GM13977 (cell line): ENCODE measurements around the gene XAB2.
A peak's percentile ranks its signal among the peaks of the same experiment; 100 is the strongest.
"Not testable (repeated sequence)": the region's sequence is repeated elsewhere in the genome, so short reads cannot be mapped to it uniquely, and the experiment has no call there.

Source experiments
- DNase-seq: peaks from one replicate; pipeline ENCODE4 v3.0.0; 2012; ENCODE audit warnings: low spot score
- in situ Hi-C: fragments of 300-500 bp; cut with MboI; formaldehyde crosslinking; loops from one replicate; pipeline ENCODE4 v1.12.0; 2022; ENCODE audit warnings: low sequenced_read_pairs, low pct_unique_long_range_greater_than_20kb, mixed read lengths, inconsistent platforms; ENCODE audit not compliant: unreplicated experiment
- TF ChIP-seq, protein P1 (sequence below): IDR thresholded peaks from 2 replicates; pipeline ENCODE4 v1.5.1; 2012; ENCODE audit warnings: mild to moderate bottlenecking, control low read depth; ENCODE audit not compliant: insufficient read depth; ENCODE audit errors: extremely low read depth, missing control alignments

XAB2 gene

DNA sequence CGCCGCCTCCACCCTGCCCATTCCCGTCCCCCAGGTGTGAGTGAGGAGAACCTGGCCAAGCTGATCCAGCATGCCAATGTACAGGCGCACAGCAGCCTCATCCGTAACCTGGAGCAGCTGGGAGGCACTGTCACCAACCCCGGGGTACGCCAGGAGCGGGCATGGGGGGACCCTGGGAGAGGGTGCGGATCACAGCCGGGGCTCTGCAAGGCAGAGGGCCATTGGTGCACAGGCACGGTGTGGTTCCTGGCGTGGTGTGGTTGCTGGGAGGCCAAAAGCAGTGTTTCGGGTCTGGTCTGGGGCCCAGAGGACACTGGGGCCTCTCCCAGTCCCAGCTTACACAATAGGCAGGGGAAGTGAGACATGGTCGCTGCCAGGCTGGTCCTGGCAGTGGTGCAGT lies 15.8 kb upstream of the XAB2 start:
- in situ Hi-C loops: no loop called here
- TF ChIP-seq, protein P1, sequence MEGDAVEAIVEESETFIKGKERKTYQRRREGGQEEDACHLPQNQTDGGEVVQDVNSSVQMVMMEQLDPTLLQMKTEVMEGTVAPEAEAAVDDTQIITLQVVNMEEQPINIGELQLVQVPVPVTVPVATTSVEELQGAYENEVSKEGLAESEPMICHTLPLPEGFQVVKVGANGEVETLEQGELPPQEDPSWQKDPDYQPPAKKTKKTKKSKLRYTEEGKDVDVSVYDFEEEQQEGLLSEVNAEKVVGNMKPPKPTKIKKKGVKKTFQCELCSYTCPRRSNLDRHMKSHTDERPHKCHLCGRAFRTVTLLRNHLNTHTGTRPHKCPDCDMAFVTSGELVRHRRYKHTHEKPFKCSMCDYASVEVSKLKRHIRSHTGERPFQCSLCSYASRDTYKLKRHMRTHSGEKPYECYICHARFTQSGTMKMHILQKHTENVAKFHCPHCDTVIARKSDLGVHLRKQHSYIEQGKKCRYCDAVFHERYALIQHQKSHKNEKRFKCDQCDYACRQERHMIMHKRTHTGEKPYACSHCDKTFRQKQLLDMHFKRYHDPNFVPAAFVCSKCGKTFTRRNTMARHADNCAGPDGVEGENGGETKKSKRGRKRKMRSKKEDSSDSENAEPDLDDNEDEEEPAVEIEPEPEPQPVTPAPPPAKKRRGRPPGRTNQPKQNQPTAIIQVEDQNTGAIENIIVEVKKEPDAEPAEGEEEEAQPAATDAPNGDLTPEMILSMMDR: no peak
- no peak for DNase-seq

- in situ Hi-C loops: no loop called here
- DNase-seq: no peak
- TF ChIP-seq, protein P1: no peak
These were observed 15.2 kb upstream of the XAB2 start for GRCh38 chr19:7644550-7644877.

DNA sequence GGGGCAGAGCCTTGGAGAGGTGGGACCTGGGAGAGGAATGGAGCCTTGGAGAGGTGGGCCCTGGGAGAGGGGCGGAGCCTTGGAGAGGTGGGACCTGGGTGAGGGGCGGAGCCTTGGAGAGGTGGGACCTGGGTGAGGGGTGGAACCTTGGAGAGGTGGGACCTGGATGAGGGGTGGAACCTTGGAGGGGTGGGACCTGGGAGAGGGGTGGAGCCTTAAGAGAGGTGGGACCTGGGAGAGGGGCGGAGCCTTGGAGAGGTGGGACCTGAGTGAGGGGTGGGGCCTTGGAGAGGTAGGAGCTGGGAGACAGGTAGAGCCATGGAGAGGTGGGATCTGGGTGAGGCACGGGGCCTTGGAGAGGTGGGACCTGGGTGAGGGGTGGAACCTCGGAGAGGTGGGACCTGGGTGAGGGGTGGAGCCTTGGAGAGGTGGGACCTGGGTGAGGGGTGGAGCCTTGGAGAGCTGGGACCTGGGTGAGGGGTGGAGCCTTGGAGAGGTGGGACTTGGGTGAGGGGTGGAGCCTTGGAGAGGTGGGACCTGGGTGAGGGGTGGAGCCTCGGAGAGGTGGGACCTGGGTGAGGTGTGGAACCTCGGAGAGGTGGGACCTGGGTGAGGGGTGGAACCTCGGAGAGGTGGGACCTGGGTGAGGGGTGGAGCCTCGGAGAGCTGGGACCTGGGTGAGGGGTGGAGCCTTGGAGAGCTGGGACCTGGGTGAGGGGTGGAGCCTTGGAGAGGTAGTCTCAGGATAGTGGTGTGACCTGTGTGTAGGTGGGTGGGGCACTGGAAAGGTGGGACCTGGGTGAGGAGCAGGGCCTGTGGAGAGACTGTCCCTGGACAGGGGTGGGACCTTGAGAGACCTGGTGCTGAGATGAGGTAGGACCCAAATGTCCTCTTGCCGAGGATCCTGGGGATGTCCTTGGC lies 14.5 kb upstream of the XAB2 start:
- in situ Hi-C loops: not testable (repeated sequence)
- peak; percentile 55 for DNase-seq

- DNase-seq: no peak
- TF ChIP-seq, protein P1: no peak
- in situ Hi-C loops: no loop called here
These were observed 13.7 kb upstream of the XAB2 start for GRCh38 chr19:7643031-7643415.

- in situ Hi-C loops: no loop called here
- no peak for DNase-seq
- TF ChIP-seq, protein P1: no peak
These were observed 13.1 kb upstream of the XAB2 start for GRCh38 chr19:7642295-7643030.

DNA sequence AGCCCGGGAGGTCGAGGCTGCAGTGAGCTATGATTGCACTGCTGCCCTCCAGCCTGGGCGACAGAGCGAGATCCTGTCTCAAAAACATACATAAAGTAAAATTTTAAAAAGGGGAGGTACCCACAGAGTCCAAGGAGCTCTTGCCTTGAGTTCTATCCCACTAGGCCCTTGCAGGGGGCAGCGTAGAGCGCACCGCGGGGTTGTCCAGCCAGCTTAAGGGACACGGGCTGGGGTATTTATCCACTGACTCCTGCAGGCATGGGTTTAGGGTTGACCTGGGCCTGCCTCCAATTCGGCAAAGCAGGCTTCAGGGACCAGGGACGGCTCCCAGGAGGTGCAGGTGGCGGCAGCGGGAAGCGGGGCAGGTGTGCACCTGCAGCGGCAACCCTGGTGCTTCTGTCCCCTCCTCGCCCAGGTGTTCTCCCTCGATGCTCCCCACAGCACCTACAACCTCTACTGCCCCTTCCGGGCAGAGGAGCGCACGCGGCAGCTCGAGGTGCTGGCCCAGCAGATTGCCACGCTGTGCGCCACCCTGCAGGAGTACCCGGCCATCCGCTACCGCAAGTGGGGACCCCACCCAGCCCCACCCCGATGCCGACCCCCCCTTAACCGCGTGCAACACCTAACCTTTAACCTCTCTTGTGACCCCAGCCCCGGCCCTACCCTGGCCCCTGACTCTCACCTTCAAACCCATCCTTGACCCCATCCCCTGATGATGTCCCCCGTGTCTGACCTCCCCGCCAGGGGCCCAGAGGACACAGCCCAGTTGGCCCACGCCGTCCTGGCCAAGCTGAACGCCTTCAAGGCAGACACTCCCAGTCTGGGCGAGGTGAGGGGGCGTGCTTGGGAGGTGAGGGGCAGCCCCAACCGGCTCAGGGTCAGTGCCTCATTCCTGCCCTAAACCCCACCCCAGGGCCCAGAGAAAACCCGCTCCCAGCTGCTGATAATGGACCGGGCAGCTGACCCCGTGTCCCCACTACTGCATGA lies 12.2 kb upstream of the XAB2 start:
- TF ChIP-seq, protein P1: no peak
- no peak for DNase-seq
- in situ Hi-C loops: no loop called here
